ENCODE data around the gene SYS1.

- no peak for TF ChIP-seq CTCF (IDR thresholded peaks at IDR 0.05; ENCODE audit: control extremely low read depth in 1 of 3, insufficient read depth in 1 of 3, low read depth in 1 of 3, low read length in 3 of 3)
- no peak for TF ChIP-seq RAD21 (IDR thresholded peaks at IDR 0.05 in 1 of 2, conservative IDR thresholded peaks at IDR 0.05 in 1 of 2; ENCODE audit: low read depth in 2 of 2, low read length in 2 of 2)
- no peak for TF ChIP-seq CHD1 (IDR thresholded peaks at IDR 0.05; ENCODE audit: low read depth, low read length)
- no peak for TF ChIP-seq EZH2 (IDR thresholded peaks at IDR 0.05; ENCODE audit: low read depth, low read length, severe bottlenecking)
- TF ChIP-seq EP300 (IDR thresholded peaks at IDR 0.05; ENCODE audit: borderline replicate concordance in 1 of 2, low read depth in 2 of 2, low read length in 2 of 2), result no peak
- TF ChIP-seq NRF1 (IDR thresholded peaks at IDR 0.05; ENCODE audit: low read depth, low read length), result no peak
- TF ChIP-seq RFX5 (IDR thresholded peaks at IDR 0.05; ENCODE audit: borderline replicate concordance, low read depth, low read length), result no peak
- TF ChIP-seq SIRT6 (IDR thresholded peaks at IDR 0.05; ENCODE audit: low read length), result no peak
- no peak for TF ChIP-seq RNF2 (IDR thresholded peaks at IDR 0.05; ENCODE audit: borderline replicate concordance, low read depth, low read length, missing control alignments, poor library complexity, severe bottlenecking)
- no peak for TF ChIP-seq PHF8 (conservative IDR thresholded peaks at IDR 0.05; ENCODE audit: low read depth, low read length)
- TF ChIP-seq MAX (IDR thresholded peaks at IDR 0.05), result no peak
These were observed 15.2 kb downstream of the SYS1 start, which contains the start of gene TP53TG5 for GRCh38 chr20:45378191-45378590.

All from H1 (cell line).